ENCODE measurements around the gene COG1.

DNA sequence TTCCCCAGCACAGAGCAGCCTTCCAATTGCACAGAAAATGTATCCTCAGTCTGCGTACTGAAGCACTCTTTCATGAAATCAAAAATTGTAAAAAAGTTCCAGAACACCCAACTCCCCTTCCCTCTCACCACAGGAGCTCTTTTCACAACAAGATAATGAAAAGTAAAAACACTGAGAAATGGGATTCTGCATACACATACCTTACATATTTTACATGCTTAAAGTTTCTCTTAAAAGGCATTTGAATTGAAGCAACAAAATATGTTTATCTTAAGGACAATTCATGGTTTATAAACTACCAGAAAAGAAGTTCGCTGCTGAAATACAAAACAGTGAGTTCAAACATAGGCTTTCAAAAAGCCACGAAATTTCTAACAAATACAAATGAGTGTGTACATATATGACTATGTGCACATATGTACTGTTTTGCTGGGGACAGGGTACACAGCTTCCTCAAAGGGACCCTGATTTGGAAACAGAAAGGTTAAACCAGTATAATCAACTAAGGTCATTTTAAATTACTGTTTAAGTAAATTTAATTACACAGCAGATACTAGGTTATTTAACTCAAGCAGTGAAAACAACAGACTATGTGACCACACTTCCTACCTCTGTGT lies 33.8 kb downstream of the COG1 start:
- TF ChIP-seq, protein P1, sequence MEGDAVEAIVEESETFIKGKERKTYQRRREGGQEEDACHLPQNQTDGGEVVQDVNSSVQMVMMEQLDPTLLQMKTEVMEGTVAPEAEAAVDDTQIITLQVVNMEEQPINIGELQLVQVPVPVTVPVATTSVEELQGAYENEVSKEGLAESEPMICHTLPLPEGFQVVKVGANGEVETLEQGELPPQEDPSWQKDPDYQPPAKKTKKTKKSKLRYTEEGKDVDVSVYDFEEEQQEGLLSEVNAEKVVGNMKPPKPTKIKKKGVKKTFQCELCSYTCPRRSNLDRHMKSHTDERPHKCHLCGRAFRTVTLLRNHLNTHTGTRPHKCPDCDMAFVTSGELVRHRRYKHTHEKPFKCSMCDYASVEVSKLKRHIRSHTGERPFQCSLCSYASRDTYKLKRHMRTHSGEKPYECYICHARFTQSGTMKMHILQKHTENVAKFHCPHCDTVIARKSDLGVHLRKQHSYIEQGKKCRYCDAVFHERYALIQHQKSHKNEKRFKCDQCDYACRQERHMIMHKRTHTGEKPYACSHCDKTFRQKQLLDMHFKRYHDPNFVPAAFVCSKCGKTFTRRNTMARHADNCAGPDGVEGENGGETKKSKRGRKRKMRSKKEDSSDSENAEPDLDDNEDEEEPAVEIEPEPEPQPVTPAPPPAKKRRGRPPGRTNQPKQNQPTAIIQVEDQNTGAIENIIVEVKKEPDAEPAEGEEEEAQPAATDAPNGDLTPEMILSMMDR (IDR thresholded peaks at IDR 0.05) = no peak
- TF ChIP-seq POLR2A (IDR thresholded peaks at IDR 0.05) (no peak), POLR2AphosphoS5 (IDR thresholded peaks at IDR 0.05) (no peak)
